ENCODE results near the gene LRMDA. TPM values are rescaled to one million over a fixed set of nuclear protein-coding genes. Genes with fewer than 3 reads are reported as not detected.

The LRMDA gene
- total RNA-seq, 4 donors from 2014 or later: 2.2 to 7.8 (median 4.5) TPM

DNA sequence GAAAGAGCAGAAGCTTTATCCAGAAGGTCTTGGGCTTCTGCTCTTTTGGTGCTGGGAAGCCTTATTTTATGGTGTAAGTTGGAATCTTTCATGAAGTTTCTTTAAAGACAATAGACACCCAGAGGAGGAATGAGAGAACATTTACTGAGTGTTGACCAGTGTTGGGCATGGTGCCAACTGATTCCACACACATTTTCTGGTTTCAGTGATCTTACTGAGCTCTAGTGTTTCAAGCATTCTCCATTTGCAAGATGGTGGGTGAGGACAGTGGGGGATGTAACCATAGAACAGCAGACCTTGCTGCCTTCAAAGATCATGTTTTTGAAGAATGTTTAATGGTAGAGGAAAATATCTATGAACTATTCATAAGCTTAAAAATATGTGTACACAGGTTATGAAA, 114.6 kb downstream of the LRMDA start:
- H3K27ac ChIP-seq: no peak overlapping the region
- DNase-seq: no peak
- TF ChIP-seq CTCF (IDR thresholded peaks at IDR 0.05) (no peak), EP300 (IDR thresholded peaks at IDR 0.05; ENCODE audit: low read depth) (no peak), POLR2AphosphoS5 (IDR thresholded peaks at IDR 0.05) (no peak), POLR2A (IDR thresholded peaks at IDR 0.05) (no peak)
- H3K9me3 ChIP-seq: no peaks in the 10 kb centered on the region
- no peaks in the 10 kb centered on the region for H3K27me3 ChIP-seq
- H3K4me1 ChIP-seq: peaks cover 0 to 28% (median 4%) of the 10 kb centered on the region in 4 donors
- no peaks in the 10 kb centered on the region for H3K36me3 ChIP-seq
- H3K4me3 ChIP-seq: no peak overlapping the region
- in situ Hi-C loops (cut with MboI; ENCODE audit: low pct_ligation_motif_present in 1 of 4, low pct_unique_long_range_greater_than_20kb in 1 of 4, low sequenced_read_pairs in 3 of 4): no loop called here
- intact Hi-C loops (cut with DNase I; ENCODE audit: low total_unique reads): loop anchor here (10.0 kb wide), 1 partner anchor 141 kb away; the partner anchor contains the start of gene ZNF503

DNA sequence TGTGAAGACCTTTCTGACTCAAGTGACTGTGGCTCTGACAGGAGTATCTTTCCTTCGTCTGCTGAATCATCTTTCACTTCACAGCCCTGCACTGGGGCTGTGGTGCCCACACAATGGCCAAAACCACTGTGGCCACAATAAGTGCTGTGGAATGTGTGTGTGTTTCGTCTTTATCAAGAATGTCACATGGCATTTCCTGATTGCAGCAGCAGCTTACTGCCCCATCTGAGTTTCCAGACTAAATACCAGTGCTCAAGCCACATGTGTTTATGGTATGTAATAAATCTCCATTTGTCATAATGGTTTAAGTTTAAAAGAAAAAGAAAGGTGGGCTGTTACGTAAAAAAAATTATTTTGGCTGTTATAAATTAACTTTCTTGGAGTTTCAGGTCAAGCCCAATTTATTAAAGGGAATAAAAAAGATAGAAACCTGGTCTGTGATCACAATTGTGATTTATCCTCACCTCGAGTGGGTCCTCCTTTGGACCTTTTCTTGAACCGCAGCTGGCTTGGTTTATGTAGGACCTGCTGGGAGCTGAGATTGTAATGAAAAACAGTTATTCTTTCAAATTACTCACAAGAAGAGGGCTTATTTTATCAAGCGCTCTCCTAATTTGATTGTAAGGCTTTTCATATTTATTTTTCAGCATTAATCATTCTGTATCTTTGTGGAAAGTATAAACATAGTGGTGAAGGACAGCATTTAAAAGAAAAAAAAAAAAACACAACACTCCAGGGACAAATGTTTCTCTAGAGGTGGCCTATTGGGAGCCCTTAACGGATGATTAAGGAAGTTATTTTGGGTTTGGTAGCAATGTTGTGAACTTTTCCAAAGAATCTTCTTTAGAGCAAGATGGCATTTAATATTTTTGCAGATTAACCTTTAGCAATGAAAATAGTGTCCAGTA, 116.2 kb downstream of the LRMDA start:
- 60 to 75% methylated on average over 6 to 7 of the region's 7 CpGs for WGBS, 2 donors (ENCODE audit: low coverage in 1 of 2)
- no peak overlapping the region for H3K27ac ChIP-seq
- DNase-seq: no peak

GRCh38 chr10:75548356-75548755, 116.9 kb downstream of the LRMDA start:
- DNase-seq: no peak
- TF ChIP-seq CTCF (IDR thresholded peaks at IDR 0.05) (no peak), POLR2A (IDR thresholded peaks at IDR 0.05) (no peak), EP300 (IDR thresholded peaks at IDR 0.05; ENCODE audit: low read depth) (no peak), POLR2AphosphoS5 (IDR thresholded peaks at IDR 0.05) (no peak)
- intact Hi-C loops (cut with DNase I; ENCODE audit: low total_unique reads) (loop anchor here (10.0 kb wide), 1 partner anchor 144 kb away; the partner anchor contains the start of gene ZNF503), in situ Hi-C loops (cut with MboI; ENCODE audit: low pct_ligation_motif_present in 1 of 4, low pct_unique_long_range_greater_than_20kb in 1 of 4, low sequenced_read_pairs in 3 of 4) (no loop called here)
- 63 to 67% methylated on average over 1 of the region's 1 CpG for WGBS, 2 donors (ENCODE audit: low coverage in 1 of 2)
- Histone ChIP-seq H3K4me3 (no peak overlapping the region), H3K27ac (no peak overlapping the region), H3K36me3 (no peaks in the 10 kb centered on the region), H3K4me1 (peaks cover 0 to 14% (median 2%) of the 10 kb centered on the region in 4 donors), H3K9me3 (peaks cover 0 to 3% of the 10 kb centered on the region in 2 donors), H3K27me3 (no peaks in the 10 kb centered on the region)

More for the DNA sequence above, 116.2 kb downstream of the LRMDA start:
- H3K4me3 ChIP-seq: no peak overlapping the region
- no peak for TF ChIP-seq POLR2AphosphoS5 (IDR thresholded peaks at IDR 0.05)
- no peak for TF ChIP-seq POLR2A (IDR thresholded peaks at IDR 0.05)
- TF ChIP-seq CTCF (IDR thresholded peaks at IDR 0.05): no peak
- no peak for TF ChIP-seq EP300 (IDR thresholded peaks at IDR 0.05; ENCODE audit: low read depth)
- H3K27me3 ChIP-seq: no peaks in the 10 kb centered on the region
- intact Hi-C loops (cut with DNase I; ENCODE audit: low total_unique reads): loop anchor here (10.0 kb wide), 1 partner anchor 143 kb away; the partner anchor contains the start of gene ZNF503
- in situ Hi-C loops (cut with MboI; ENCODE audit: low pct_ligation_motif_present in 1 of 4, low pct_unique_long_range_greater_than_20kb in 1 of 4, low sequenced_read_pairs in 3 of 4): no loop called here
- peaks cover 0 to 3% of the 10 kb centered on the region in 2 donors for H3K9me3 ChIP-seq
- H3K36me3 ChIP-seq: no peaks in the 10 kb centered on the region
- H3K4me1 ChIP-seq: peaks cover 0 to 20% (median 4%) of the 10 kb centered on the region in 4 donors

DNA sequence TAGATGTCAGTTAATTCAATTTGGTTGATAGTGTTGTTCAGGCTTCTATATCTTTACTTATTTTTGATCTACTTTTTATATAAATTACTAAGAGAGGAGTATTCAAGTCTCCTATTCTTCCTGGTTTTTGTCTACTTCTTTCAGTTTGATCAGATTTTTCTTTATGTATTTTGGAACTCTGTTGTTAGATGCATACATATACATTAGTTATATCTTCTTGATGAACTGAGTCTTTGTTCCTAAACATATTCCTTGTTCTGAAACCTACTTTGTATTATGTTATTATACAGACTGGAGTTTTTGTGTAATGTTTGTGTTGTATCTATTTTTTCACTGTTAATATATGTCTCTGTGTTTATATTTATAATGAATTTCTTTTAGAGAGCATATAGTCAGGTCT, 118.8 kb downstream of the LRMDA start:
- Histone ChIP-seq H3K27ac (no peak overlapping the region), H3K4me1 (peaks cover 0 to 3% (median 0%) of the 10 kb centered on the region in 4 donors), H3K9me3 (peaks cover 0 to 3% of the 10 kb centered on the region in 2 donors), H3K4me3 (no peak overlapping the region), H3K27me3 (no peaks in the 10 kb centered on the region), H3K36me3 (no peaks in the 10 kb centered on the region)
- no peak for DNase-seq
- in situ Hi-C loops (cut with MboI; ENCODE audit: low pct_ligation_motif_present in 1 of 4, low pct_unique_long_range_greater_than_20kb in 1 of 4, low sequenced_read_pairs in 3 of 4) (no loop called here), intact Hi-C loops (cut with DNase I; ENCODE audit: low total_unique reads) (no loop called here)
- TF ChIP-seq POLR2A (IDR thresholded peaks at IDR 0.05) (no peak), EP300 (IDR thresholded peaks at IDR 0.05; ENCODE audit: low read depth) (no peak), POLR2AphosphoS5 (IDR thresholded peaks at IDR 0.05) (no peak), CTCF (IDR thresholded peaks at IDR 0.05) (no peak)

All from transverse colon (tissue), 4 donors.